Brain pericyte (primary cell): ENCODE data around the gene HERPUD2.
"Not testable (repeated sequence)": the region's sequence is repeated elsewhere in the genome, so short reads cannot be mapped to it uniquely, and the experiment has no call there.

Experiments
- DNase-seq: peaks from one replicate; pipeline ENCODE4 v3.0.0-alpha.2; 2012; ENCODE audit warnings: low read depth, low spot score

The HERPUD2 gene

GRCh38 chr7:35680403-35681013, 14.4 kb downstream of the HERPUD2 start:
- DNase-seq, result no peak

GRCh38 chr7:35677582-35678356, 17.2 kb downstream of the HERPUD2 start:
- no peak for DNase-seq

- DNase-seq, result no peak
These were observed 18.7 kb downstream of the HERPUD2 start for GRCh38 chr7:35676211-35676610.

GRCh38 chr7:35670856-35671569, 23.9 kb downstream of the HERPUD2 start:
- DNase-seq, result no peak

DNA sequence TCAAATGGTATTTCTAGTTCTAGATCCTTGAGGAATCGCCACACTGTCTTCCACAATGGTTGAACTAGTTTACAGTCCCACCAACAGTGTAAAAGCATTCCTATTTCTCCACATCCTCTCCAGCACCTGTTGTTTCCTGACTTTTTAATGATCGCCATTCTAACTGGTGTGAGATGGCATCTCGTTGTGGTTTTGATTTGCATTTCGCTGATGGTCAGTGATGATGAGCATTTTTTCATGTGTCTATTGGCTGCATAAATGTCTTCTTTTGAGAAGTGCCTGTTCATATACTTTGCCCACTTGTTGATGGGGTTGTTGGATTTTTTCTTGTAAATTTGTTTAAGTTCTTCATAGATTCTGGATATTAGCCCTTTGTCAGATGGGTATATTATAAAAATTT, 34.5 kb downstream of the HERPUD2 start:
- DNase-seq, result not testable (repeated sequence)

DNA sequence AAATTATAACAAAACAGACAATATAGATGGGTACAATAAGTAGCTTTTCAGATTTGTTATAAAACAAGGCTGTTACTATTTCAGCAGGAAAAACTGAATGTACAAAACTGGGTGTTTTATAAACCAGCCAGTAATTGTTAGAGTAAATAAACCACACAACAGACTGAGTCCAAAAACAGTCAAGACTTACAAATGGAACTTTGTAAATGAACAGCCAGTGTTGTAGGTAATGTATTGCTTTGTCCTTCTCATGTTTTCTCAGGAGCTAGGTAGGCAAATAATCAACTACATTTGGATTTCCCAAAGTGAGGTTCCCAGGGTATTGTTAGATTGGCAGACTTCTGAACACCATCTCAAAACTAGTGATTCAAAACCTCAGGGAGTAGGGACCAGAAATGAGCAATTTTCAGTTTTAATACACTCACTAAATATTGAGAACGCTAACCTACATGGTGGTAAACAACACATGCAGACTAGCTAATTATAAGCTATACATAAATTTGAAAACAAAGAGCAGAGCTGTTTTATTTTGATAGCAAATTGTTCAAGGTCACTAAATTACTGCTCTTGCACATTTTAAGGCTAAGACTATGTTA, 36.2 kb downstream of the HERPUD2 start:
- DNase-seq, result no peak

DNA sequence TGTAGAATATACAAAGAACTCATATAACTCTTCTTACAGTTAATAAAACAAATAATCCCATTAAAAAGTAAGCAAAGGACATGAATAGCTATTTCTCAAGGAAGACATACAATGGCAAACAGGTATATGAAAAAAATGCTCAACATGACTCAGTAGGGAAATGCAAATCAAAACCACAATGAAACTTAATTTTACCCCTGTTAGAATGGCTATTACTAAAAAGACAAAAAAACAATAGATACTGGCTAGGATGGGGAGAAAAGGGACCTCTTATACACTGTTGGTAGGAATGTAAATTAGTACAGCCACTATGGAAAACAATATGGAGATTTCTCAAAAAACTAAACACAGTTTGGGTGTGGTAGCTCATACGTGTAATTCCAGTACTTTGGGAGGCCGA, 37.8 kb downstream of the HERPUD2 start:
- DNase-seq, result no peak

DNA sequence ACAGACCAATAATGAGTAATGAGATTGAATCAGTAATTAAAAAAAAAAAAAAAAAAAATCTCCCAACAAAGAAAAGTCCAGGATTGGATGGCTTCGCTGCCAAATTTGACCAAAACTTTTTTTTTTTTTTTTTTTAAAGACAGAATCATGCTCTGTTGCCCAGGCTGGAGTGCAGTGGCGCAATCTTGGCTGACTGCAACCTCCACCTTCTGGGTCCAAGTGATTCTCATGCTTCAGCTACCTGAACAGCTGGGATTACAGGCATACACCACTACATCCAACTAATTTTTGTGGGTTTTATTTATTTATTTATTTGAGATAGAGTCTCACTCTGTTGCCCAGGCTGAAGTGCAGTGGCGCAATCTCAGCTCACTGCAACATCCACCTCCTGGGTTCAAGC, 40.4 kb downstream of the HERPUD2 start:
- DNase-seq, result not testable (repeated sequence)

DNA sequence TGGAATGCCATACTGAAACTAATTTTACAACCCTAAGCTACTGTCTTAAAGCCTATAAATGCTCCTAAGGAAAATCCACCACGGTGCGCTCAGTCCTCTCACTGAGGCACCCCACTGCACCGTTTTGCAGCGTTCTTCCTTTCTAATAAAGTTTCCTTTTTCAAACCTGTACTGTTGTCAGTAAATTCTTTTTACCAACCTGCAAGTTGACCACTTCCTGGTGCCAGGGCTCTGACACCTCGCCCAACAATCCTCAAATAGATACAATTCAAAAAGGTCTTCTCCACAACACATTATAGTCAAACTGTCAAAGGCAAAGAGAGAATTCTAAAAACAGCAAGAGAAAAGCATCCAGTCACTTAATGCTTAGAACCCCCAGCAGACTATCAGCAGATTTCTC, 42.8 kb downstream of the HERPUD2 start:
- no peak for DNase-seq

DNA sequence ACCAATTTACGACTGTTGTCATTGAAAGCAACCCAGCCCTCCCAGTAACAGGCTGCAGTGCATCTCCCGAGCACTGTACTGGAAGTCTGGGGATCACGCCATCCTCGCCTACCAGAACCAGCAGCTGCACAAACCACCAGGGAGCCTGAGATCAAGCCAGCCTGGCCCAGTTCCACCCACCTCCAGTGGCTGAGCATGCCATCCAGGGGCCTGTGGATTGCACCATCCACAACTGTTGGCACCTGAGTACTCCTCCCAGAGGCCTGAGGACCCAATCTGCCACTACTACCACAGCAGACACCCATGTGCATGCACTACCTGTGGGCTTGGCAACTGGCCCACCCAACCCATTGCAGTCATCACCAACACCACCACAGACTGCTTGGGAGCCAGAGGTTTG, 44.2 kb downstream of the HERPUD2 start:
- DNase-seq, result no peak

DNA sequence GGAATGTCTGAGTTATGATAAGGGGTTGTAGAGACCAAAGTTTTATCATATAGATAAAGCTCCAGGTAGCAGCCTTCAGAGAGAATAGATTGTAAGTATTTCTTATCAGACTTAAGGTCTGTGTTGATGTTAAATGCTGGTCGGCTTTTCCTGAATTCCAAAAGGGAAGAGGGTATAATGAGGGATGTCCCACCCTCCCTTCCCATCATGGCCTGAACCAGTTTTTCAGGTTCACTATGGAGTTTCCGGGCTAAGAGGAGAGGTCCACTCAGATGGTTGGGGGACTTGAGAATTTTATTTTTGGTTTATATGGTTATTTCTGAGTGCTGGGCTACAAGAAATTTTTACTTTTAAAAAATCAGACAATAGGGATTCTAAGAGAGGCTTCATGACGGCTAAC, 45.2 kb downstream of the HERPUD2 start:
- DNase-seq, result no peak

- DNase-seq, result no peak
These were observed 46.6 kb downstream of the HERPUD2 start for GRCh38 chr7:35648367-35648766.

DNA sequence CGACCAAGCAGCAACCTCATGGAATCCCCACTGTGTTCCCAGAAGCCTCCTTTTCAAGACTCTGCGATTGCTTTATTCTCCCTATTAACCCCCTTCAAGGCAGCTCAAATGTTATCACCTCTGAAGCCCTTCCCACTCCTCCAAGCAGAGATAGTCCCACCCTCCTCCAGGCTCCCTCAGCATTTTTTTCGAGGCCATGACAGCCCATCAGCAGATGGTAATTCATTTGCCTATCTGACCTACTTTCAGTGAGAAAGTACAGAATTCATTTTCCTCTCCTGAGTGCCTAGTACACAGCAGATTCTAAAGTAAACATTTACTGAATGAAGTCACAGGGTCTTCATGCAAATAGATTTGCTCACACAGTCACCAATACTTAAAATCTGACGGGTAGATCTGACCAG, 47.8 kb downstream of the HERPUD2 start:
- DNase-seq, result no peak

GRCh38 chr7:35646289-35647023, 48.5 kb downstream of the HERPUD2 start:
- DNase-seq, result no peak

- DNase-seq, result no peak
These were observed 49.2 kb downstream of the HERPUD2 start for GRCh38 chr7:35645691-35646090.

- DNase-seq, result no peak
These were observed 64.6 kb downstream of the HERPUD2 start for GRCh38 chr7:35630024-35630972.

GRCh38 chr7:35624299-35625186, 70.4 kb downstream of the HERPUD2 start:
- DNase-seq, result no peak

- DNase-seq, result no peak
These were observed 71.6 kb downstream of the HERPUD2 start for GRCh38 chr7:35623381-35623780.

DNA sequence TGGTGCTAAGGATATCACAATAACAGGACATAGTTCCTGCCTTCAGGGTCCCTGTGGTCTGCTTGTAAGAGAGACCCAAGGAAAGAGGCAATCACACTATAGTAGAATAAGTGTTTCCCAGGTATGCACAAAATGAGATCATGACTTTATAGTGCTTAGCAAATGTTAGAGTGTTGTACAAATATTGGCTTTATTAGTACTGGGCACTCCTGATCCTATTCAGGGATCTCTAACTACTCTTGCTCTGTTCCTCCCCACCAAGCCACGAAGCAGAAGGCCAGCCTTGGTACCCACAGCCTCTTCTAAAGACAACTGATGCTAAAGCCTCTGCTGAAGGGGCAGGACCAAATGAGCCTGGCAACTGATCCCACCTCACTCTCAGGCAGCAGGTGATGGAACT, 75.1 kb downstream of the HERPUD2 start:
- DNase-seq, result no peak

DNA sequence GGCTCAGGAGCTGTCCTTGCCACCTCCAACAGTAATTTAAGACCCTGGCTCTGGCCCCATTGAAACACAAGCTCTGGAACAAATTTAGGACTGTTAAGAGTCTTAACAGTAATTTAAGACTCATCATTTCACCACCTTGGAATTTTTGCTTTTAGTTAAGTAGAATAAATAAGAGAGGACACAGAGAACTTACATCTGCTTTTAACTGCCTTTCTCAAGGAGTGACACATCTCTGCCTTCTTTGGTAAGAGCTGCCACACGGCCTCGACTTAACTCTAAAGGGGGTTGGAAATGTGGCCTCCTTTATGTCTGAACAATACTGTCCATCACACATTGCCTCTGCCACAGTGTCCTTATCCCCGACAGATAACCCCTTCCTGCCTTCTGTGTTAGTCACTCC, 77.9 kb downstream of the HERPUD2 start:
- DNase-seq, result no peak
